HG03159 (cell line): ENCODE results near the gene RRAS2.
"Not testable (repeated sequence)": the region's sequence is repeated elsewhere in the genome, so short reads cannot be mapped to it uniquely, and the experiment has no call there.

ENCODE experiments used
- ATAC-seq: cut with Tn5 transposase; IDR thresholded peaks from one replicate; pipeline ENCODE4 v1.9.1; 2021; ENCODE audit warnings: mild to moderate bottlenecking, moderate library complexity; ENCODE audit not compliant: unreplicated experiment

Gene RRAS2

DNA sequence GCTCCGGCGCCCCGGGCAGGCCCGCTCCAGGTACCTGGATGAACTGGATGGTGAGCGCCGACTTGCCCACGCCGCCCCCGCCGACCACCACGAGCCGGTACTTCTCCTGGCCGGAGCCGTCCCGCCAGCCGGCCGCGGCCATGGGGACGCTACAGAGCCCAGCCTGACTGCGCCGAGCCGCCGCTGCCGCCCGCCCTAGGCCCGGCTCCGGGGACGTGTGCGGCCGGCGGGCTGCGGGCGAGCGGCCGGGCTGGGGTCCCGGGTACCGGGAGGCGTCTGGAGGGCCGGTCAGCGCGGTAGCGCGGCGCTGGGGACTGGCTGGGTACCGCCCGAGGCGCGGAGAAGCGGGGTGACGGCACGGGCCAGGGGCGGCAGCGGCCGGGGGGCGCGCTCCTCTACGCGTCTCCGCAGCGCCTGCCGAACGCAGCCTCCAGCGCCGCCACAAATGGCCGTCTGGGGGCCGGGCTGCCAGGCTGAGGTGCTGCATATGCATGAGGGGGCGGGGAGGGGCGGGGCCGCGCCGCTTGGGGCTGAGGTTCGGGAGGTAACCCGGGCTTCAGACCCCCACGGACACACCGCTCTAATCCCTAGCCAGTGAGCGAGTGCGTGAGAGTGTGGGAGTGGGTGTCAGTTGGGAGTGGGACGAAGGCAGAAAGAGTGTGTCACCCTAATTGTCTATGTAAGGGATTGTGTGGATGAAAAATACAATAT is at the start of gene RRAS2:
RRAS2 (minus strand) TSS at position 455 of the 711 bp plus-strand sequence; CDS start at position 142, 313 bp downstream.
- peak; percentile 88 for ATAC-seq

DNA sequence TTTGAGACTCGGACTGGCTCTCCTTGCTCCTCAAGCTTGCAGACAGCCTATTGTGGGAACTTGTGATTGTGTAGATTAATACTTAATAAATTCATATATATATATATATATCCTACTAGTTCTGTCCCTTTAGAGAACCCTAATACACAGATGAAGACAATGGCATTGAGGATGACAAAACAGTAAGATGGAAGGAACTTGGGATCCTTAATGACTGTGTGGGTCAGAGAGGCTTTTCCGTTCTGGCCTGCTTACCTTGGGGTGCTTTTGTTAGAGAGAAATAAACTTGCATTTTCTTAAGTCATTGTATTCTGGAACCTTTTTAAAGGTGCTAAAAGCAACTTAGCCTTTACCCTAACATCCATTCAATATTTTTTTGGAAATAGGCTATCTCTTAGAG is 49.6 kb upstream of the RRAS2 start:
- ATAC-seq: no peak

DNA sequence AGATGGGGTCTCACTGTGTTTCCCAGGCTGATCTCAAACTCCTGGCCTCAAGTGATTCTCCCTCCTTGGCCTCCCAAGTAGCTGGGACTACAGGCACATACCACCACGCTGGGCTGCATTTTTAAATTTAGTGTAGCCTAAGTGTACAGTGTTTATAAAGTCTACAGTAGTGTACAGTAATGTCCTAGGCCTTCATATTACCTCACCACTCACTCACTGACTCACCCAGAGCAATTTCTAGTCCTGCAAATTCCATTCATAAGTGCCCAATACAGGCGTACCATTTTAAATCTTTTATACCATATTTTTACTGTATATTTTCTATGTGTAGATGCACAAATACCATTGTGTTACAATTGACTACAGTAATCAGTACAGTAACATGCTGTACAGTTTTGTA is 47.1 kb upstream of the RRAS2 start:
- not testable (repeated sequence) for ATAC-seq

DNA sequence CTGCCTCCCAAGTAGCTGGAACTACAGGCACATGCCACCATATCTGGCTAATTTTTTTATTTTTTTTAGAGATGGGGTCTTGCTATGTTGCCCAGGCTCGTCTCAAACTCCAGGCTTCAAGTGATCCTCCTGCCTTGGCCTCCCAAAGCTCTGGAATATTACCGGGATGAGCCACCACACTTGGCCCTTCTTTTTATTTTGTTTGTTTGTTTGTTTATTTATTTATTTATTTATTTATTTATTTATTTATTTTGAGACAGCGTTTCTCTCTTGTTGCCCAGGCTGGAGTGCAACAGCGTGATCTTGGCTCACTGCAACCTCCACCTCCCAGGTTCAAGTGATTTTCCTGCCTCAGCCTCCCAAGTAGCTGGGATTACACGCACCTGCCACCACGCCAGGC is 44.5 kb upstream of the RRAS2 start:
- not testable (repeated sequence) for ATAC-seq

DNA sequence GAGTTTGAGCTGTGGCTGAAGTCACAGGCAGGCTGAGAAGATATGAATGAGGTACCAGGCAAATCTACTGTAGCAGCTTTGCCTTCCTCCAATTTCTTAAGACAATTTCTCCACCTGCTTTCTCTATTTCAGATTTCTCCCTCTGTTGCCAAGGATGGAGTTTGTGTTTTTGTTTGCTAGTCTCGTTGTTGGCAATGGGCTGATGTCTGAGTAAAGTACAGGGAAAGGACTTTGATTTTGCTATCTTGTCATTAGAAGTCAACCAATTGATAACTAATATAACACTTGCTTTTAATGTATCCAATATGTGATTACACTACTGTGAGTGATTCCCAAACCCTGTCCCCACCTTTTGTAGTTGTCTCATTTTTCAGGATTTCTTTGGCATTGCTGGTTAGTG is 40.1 kb upstream of the RRAS2 start:
- ATAC-seq: no peak

DNA sequence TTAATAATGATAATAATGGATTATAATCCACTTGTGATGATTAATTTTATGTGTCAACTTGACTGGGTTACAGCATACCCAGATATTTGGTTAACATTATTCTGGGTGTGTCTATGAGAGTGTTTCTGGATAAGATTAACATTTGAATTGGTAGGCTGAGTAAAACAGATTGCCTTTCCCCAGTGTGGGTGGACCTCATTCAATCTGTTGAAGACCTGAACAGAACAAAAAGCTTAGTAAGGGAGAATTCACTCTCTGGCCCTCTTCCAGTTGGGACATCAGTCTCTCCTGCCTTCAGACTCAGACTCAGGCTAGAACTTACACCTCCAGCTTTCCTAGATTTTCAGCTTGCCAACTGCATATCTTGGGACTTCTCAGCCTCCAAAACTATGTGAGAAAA is 37.3 kb upstream of the RRAS2 start:
- no peak for ATAC-seq

DNA sequence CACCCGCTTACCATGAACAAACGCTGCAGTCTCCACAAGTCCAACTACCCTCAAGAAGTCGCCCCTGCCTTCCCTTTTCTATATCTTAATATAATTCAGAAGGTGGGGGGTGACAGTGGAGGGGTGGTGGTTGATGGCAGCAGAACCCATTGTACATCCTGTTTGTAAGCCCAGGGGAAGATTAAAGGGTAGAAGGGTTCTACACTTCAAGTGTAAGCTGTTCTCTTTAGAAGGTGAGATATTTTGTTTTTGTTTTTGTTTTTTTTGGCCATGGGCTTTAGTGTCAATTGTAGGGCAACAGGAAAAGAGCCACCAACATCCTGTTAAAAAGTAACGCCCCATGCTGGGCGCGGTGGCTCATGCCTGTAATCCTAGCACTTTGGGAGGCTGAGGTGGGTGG is 34.9 kb upstream of the RRAS2 start:
- ATAC-seq: no peak

DNA sequence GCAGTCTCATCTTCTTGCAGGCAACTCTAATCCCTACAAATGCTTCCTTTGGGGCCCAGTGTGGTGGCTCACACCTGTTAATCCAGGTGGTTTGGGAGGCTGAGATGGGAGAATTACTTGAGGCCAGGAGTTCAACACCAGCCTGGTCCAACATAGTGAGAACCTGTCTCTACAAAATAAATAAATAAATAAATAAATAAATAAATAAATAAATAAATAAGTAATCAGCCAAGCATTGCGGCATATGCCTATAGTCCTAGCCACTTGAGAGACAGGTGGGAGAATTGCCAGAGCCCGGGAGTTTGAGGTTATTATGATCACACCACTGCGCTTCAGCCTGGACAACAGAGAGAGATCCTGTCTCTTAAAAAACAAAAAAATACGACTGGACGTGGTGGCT is 34.1 kb upstream of the RRAS2 start:
- no peak for ATAC-seq

DNA sequence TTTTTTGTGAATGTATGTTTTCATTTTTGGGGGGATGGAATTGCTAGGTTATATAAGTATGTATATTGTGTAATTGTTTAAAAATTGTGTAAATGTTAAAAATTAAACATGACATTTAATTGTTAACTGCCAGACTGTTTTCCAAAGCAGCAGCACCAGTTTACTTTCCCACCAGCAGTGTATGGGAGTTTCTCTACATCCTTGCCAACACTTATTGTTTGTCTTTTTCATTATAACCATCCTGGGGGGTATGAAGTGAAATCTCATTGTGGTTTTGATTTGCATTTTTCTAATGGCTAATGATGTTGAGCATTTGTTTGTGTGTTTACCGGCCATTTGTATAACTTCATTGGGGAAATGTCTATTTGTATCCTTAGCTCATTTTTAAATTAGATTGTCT is 31.7 kb upstream of the RRAS2 start:
- no peak for ATAC-seq

DNA sequence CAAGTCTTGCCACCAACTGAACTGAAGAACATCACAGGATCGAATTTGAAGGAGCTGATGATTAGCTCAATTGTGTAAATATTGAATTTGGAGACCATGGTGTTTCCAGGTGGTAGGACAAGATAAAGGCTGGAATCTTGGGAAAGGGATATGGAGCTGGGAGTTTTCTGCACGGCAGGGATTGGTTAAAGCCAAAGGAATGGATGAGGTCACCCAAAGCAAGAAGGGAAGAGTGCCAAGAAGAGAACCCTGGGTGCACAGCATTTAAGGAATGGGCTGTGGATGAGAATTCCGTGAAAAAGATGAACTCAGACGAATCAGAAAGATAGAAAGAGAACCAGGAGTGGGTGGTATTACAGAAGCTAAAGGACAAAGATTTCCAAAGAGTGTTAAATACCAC is 29.4 kb upstream of the RRAS2 start:
- no peak for ATAC-seq

DNA sequence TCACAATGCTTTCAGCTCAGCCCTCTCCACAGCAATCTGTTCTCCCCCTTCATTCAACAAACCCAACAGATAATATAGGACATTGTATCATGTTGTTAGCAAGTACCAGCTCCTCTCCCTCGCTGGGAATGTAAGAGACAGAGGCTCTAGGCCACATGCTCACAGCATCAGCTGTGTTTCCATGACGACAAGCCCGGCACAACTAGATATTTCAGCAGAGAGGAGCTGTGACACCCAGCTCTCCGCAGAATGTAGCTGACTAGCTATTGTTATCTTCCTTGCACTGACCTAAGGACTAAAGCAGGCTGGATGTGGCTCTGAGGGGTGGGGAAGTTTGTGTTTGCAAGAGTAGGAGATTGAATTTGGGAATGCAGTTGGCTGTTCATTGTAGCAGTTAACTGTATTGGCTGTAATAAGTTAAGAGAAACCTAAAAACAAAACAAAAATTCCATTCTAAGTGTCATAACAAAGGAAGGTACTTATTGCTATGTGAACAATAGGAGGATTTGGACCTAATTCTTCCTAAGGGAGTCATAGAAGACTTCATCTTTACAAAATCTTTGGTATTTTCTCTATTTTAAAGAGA is 28.0 kb upstream of the RRAS2 start:
- ATAC-seq: no peak

DNA sequence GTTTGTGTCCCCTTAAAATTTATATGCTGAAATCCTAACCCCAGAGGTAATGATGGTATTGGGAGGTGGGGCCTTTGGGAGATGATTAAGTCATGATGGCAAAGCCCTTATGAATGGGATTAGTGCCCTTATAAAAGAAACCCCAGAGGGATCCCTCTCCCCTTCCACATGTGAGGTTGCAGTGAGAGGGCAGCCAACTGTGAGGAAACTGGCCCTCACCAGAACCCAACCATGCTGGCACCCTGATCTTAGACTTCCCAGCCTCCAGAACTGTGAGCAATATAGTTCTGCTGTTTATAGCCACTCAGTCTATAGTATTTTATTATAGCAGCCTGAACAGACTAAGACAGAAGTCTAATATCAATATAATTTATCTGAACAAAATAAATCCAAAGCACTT is 27.1 kb upstream of the RRAS2 start:
- no peak for ATAC-seq

DNA sequence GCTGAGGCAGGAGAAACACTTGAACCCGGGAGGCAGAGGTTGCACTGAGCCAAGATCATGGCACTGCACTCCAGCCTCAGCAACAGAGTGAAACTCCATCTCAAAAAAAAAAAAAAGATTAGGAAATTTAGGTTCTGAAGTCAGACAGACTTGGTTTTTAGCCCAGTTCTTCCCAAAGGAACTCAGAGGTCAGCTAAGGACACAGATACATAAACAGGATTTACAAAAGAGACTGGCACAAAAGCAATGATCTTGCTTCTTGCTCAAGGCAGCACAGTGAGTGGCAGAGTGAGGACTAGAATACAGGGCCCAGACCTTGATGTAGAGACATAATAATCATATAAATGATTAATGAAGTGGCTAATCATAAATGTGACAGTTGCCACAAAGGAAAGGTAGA is 25.4 kb upstream of the RRAS2 start:
- no peak for ATAC-seq

DNA sequence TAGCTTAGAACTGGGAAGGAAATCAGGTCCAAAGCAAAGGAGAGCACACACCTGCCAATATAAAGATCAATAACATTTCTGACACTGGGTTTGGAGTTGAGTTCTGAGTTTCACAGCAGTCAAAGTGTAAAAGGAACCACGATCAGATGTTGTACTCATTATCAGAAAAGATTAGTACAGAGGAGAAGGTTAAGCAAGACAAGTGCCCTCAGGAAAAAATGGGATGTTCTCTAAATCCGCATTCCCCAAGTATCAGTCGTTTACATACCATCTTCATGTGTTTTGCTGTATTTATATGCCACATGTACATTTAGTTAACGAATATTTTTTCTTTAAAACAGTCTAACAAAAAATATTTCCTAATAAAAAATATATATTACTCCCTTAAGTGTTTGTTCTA is 23.0 kb upstream of the RRAS2 start:
- no peak for ATAC-seq

DNA sequence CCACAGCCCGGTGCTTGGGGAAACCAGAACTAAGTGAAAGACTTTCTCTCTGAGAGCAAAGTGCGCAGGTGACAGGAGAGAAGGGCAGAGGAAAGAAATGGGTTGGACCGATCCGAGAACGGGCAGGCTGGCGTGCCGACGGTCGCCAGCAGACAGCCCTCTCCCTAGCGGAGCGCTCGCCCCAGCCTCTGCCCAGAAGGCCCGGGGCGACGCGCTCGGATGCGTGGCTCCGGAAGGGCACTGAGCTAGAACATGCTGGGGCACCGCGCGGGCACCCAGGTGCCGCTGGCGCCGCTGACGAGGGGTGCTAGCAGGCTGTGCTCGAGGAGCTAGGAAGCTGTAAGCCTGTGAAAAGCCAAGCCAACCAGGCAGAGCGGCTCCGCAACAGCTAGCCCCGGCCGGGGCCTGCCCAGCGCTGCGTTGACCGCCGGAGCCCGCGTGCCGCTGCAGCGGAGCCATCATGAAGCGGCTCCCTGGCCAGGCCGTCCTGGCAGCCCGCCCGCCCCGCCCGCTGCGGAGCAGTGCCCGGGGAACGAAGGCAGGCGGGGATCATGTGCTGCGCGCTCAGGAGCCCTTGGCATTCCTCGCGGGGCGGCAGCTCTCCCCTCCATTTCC is 22.1 kb upstream of the RRAS2 start:
- peak; percentile 69 for ATAC-seq

DNA sequence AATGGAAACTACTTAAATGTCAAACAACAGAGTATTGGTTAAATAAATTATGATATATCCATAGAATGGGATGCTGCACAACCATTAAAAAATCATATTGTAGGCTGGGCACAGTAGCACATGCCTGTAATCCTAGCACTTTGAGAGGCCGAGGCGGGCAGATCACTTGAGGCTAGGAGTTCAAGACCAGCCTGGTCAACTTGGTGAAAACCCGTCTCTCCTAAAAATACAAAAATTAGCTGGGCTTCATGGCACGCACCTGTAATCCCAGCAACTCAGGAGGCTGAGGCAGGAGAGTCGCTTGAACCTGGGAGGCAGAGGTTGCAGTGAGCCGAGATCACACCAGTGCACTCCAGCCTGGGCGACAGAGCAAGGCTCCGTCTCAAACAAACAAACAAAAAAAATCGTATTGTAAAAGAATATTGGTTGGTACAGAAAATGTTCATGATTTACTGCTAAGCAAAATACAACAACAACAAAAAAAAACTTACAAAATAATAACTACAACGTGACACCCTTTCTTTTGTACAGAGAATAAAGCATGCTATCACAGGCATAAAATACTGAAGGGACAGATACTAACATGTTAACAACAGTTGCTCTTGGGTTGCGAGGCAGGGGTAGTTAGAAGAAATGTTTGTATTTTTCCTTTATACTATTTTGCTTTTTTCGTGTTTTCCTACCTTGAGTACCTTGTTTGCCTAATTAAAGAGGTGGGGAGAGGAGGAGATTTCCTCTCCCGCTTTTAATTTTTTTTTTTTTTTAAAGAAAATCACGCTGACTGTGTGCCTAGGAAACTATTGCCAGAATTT is 21.3 kb upstream of the RRAS2 start:
- ATAC-seq: no peak

DNA sequence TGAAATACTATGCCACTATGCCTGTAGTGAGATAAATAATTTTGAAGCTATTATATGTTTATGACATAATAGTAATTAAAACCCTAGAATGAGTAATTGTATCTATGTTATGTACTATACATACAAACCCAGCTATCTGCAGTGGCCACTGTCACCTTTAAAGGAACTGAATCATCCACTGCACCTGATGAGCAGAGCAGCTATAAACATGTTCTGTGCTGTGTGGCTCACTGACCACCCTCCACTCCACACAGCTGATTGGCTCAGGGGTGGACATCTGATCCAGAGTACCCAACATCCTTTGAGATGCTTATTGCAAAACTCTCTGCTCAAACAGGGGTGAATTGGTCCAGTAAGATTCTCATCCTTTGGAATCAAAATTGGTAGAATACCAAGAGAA is 19.2 kb upstream of the RRAS2 start:
- no peak for ATAC-seq

DNA sequence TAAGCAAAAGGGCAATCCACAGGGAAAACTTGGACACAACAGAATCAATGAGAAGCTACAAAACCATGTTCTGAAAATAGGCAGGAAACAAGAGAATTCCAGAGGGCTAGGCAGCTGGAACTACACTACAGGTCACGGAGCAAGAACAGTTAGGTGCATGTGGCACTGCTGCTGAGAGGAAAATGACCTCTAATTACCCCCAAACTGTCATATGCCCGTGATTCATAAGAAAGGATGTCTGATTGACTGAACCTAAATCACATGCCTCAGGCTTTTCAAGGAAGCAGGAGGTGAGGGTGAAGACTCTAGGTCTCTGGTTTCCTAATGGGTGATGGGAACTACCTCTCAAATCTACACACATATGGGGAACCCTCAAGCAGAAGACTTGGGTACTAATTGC is 17.9 kb upstream of the RRAS2 start:
- no peak for ATAC-seq

DNA sequence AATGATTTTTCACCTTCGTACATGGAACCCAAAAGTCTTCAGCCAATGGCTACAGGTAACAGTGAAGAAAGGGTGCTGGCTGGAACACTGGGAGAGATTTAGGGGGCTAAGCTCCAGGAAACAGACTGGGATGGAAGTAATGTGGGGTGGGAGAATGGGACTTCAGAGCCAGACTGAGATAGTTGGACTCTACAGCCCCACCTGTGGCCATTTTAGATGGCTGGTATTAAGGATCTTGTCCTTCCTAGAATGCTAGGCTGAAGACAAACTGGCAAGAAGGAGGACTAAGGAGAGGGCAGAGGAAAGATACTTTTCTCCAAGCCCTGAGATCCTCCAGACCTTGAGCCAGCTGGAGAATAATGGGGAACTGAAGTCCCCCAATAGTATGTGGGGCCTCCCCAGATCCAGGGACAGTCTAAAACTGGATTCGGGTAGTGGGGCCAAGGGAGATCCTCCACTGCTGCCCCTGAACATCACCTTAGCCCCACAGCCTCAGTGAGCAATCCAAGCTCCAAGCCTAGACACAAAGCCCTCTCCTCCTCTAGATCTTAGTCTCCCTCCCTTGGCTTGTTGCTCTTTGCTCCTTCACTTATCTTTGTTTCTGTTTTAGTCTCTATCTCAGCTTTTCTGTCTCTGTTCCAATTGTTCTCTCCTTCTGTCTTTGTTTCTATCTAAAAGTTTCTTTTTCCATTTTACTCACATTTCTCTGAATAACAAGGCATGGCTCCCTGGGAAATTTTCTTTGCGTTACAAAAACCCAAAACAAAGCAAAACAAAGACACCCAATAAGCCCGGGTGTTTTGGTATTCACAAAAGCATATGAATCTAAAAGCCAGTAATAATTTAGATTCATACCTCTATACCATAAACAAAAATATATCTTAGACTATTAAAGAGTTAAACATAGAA is 16.2 kb upstream of the RRAS2 start:
- no peak for ATAC-seq

DNA sequence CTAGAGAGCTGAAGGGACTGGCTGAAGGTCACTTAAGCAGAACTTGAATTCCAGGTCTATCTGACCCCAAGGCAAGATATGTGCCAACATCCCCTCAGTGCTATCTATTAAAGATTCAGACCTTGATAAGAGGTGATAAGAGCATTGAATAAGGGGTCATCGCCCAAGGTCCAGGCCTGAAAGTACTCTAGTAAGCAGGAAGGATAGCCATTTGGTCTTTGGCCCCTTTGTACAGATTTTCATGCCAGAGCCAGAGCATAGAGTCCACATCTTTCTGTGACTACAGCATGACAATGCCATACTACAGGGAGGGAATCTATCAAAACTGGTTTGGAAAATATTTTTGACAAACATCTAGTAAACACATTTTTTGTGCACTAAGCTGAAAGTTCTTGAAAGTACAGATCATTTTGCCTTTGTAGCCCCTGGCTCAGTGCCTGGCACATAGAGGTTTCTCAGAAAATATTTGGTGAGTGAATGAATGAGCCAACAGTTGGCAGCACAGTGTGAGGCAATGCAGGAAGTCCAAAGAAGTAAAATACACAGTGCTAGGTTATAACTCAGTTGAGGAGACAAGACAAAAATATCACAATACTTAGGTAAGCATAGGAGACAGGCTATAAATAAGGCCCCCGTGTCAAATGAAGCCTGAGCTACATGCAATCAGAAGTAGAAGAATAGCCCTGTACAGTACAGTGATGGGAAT is 15.1 kb upstream of the RRAS2 start:
- no peak for ATAC-seq
